HEK293 (cell line): ENCODE data around the gene ABCC12.

Source experiments
- CTCF ChIA-PET: fragments of 350-600 bp; formaldehyde crosslinking; extraction: SDS; loops from one replicate; lab custom pipeline; 2021; ENCODE audit warnings: antibody characterized with exemption; lab: Yijun Ruan, JAX
- POLR2A ChIA-PET: fragments of 300-600 bp; formaldehyde crosslinking; extraction: SDS; loops from one replicate; lab custom pipeline; 2020; ENCODE audit warnings: antibody characterized with exemption, inconsistent platforms; lab: Yijun Ruan, JAX
- H3K27ac ChIP-seq: fragments of 200-500 bp; sonication (Bioruptor generic); 2 replicates; pipeline ENCODE4 v1.5.1; 2014; ENCODE audit warnings: low read depth, low read length, control low read depth, inconsistent platforms; ENCODE audit errors: extremely low read depth
- H3K36me3 ChIP-seq, 2 experiments: fragments of 200-500 bp in 1 of 2; sonication (Bioruptor generic) in 1 of 2; 1 replicate in 1 of 2; 2 replicates in 1 of 2; pipeline ENCODE4 v1.5.1; 2014 to 2017; ENCODE audit warnings: inconsistent platforms in 2 of 2, low read length in 2 of 2; ENCODE audit not compliant: control insufficient read depth in 2 of 2, insufficient read depth in 1 of 2
- H3K4me1 ChIP-seq: fragments of 200-500 bp; sonication (Bioruptor generic); 2 replicates; pipeline ENCODE4 v1.5.1; 2014; ENCODE audit warnings: mild to moderate bottlenecking, low read length, inconsistent platforms; ENCODE audit not compliant: control insufficient read depth, insufficient read depth
- H3K4me3 ChIP-seq: 2 replicates; pipeline ENCODE4 v1.5.1; 2011; ENCODE audit warnings: low read depth, mild to moderate bottlenecking, control low read depth, low read length, moderate library complexity
- H3K9me3 ChIP-seq: fragments of 200-500 bp; sonication (Bioruptor generic); 2 replicates; pipeline ENCODE4 v1.5.1; 2014; ENCODE audit warnings: low read depth, low read length, inconsistent platforms; ENCODE audit not compliant: control insufficient read depth, insufficient read depth
- BCL11A ChIP-seq: fragments of 450-650 bp; formaldehyde crosslinking; IDR thresholded peaks from 2 replicates; pipeline ENCODE4 v1.5.1; 2016; ENCODE audit warnings: low read depth, missing biosample characterization, missing genetic modification characterization
- BCL11B ChIP-seq: fragments of 450-650 bp; formaldehyde crosslinking; IDR thresholded peaks from 2 replicates; pipeline ENCODE4 v1.5.1; 2016; ENCODE audit warnings: low read depth, missing biosample characterization, missing genetic modification characterization
- EGR2 ChIP-seq: fragments of 450-650 bp; formaldehyde crosslinking; IDR thresholded peaks from 2 replicates; pipeline ENCODE4 v1.5.1; 2016; ENCODE audit warnings: low read depth, missing biosample characterization, missing genetic modification characterization
- GLI2 ChIP-seq: fragments of 450-650 bp; formaldehyde crosslinking; IDR thresholded peaks from 2 replicates; pipeline ENCODE4; 2017; ENCODE audit warnings: missing biosample characterization, missing genetic modification characterization, low read depth, borderline replicate concordance
- KLF8 ChIP-seq: fragments of 450-650 bp; formaldehyde crosslinking; IDR thresholded peaks from 2 replicates; pipeline ENCODE4 v1.5.1; 2016; ENCODE audit warnings: missing biosample characterization, missing genetic modification characterization
- SETDB1 ChIP-seq: IDR thresholded peaks from one replicate; pipeline ENCODE4 v1.6.1; 2017; ENCODE audit warnings: mild to moderate bottlenecking, low read length, moderate library complexity, mixed read lengths; ENCODE audit not compliant: insufficient read length
- YY1 ChIP-seq: fragments of 450-650 bp; formaldehyde crosslinking; IDR thresholded peaks from 2 replicates; pipeline ENCODE4 v1.5.1; 2018; ENCODE audit warnings: missing biosample characterization, missing genetic modification characterization
- ZEB2 ChIP-seq: fragments of 450-650 bp; formaldehyde crosslinking; IDR thresholded peaks from 2 replicates; pipeline ENCODE4 v1.5.1; 2016; ENCODE audit warnings: missing biosample characterization, missing genetic modification characterization
- ZIC2 ChIP-seq: fragments of 450-650 bp; formaldehyde crosslinking; IDR thresholded peaks from 2 replicates; pipeline ENCODE4 v1.5.1; 2016; ENCODE audit warnings: missing biosample characterization, missing genetic modification characterization
- ZNF140 ChIP-seq: fragments of 450-650 bp; formaldehyde crosslinking; IDR thresholded peaks from 2 replicates; pipeline ENCODE4 v1.5.1; 2016; ENCODE audit warnings: missing biosample characterization, missing genetic modification characterization
- ZNF169 ChIP-seq: fragments of 450-650 bp; formaldehyde crosslinking; IDR thresholded peaks from 2 replicates; pipeline ENCODE4 v1.5.1; 2016; ENCODE audit warnings: missing biosample characterization, missing genetic modification characterization
- ZNF292 ChIP-seq: fragments of 450-650 bp; formaldehyde crosslinking; IDR thresholded peaks from 2 replicates; pipeline ENCODE4 v1.5.1; 2016; ENCODE audit warnings: low read depth, missing biosample characterization, missing genetic modification characterization, borderline replicate concordance
- ZNF558 ChIP-seq: fragments of 450-650 bp; formaldehyde crosslinking; IDR thresholded peaks from 2 replicates; pipeline ENCODE4 v1.5.1; 2016; ENCODE audit warnings: missing biosample characterization, missing genetic modification characterization
- ZNF658 ChIP-seq: fragments of 450-650 bp; formaldehyde crosslinking; IDR thresholded peaks from 2 replicates; pipeline ENCODE4; 2016; ENCODE audit warnings: missing biosample characterization, missing genetic modification characterization
- ZNF776 ChIP-seq: fragments of 450-650 bp; formaldehyde crosslinking; IDR thresholded peaks from 2 replicates; pipeline ENCODE4 v1.5.0; 2017; ENCODE audit warnings: missing biosample characterization, missing genetic modification characterization, borderline replicate concordance
- ZNF843 ChIP-seq: fragments of 450-650 bp; formaldehyde crosslinking; IDR thresholded peaks from 2 replicates; pipeline ENCODE4 v1.5.1; 2016; ENCODE audit warnings: missing biosample characterization, missing genetic modification characterization
- TF ChIP-seq, protein P1 (sequence below): fragments of 450-650 bp; formaldehyde crosslinking; IDR thresholded peaks from 2 replicates; pipeline ENCODE4 v1.5.1; 2016; ENCODE audit warnings: missing biosample characterization, missing genetic modification characterization
- TF ChIP-seq, protein P2 (sequence below): fragments of 450-650 bp; formaldehyde crosslinking; IDR thresholded peaks from 2 replicates; pipeline ENCODE4 v1.5.1; 2016; ENCODE audit warnings: missing biosample characterization, missing genetic modification characterization
- TF ChIP-seq, protein P3 (sequence below): fragments of 450-650 bp; formaldehyde crosslinking; IDR thresholded peaks from 2 replicates; pipeline ENCODE4 v1.5.1; 2016; ENCODE audit warnings: missing biosample characterization, missing genetic modification characterization
- TF ChIP-seq, protein P4 (sequence below): fragments of 450-650 bp; formaldehyde crosslinking; IDR thresholded peaks from 2 replicates; pipeline ENCODE4 v1.5.1; 2016; ENCODE audit warnings: missing biosample characterization, missing genetic modification characterization, low read depth
- TF ChIP-seq, protein P5 (sequence below): fragments of 450-650 bp; formaldehyde crosslinking; IDR thresholded peaks from 2 replicates; pipeline ENCODE4 v1.5.1; 2016; ENCODE audit warnings: missing biosample characterization, missing genetic modification characterization
- TF ChIP-seq, protein P6 (sequence below): fragments of 450-650 bp; formaldehyde crosslinking; IDR thresholded peaks from 2 replicates; pipeline ENCODE4 v1.5.1; 2017; ENCODE audit warnings: missing biosample characterization, missing genetic modification characterization
- TF ChIP-seq, protein P7 (sequence below): fragments of 450-650 bp; IDR thresholded peaks from 2 replicates; pipeline ENCODE4 v1.5.1; 2018; ENCODE audit warnings: missing biosample characterization, missing genetic modification characterization

The ABCC12 gene

DNA sequence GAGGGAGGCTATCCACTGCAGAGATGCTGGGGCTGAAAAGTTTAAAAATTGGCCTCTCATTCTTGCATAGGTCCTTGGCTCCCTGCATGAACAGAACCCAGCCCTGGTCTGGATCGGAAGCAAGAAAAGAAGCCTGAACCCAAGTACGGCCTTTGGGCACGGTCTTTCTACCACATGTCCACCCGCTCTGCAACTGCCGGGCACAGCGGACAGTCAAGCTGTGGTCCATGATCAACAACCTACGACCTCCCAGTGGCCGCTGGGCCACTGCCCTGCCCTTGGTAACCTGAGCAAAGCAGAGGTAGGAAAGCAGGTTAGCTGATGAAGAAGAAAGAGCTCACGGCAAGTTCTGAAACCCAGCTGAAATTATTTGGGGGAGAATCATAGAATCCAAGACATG lies 3.6 kb downstream of the ABCC12 start:
- CTCF ChIA-PET: interaction anchor here (0.6 to 1.1 kb wide), 3 partner anchors 12 to 118 kb away, joined by 4 read pairs; no protein-coding TSS in a partner anchor
- no peaks in the 10 kb centered on the region for H3K4me1 ChIP-seq
- no peak overlapping the region for H3K4me3 ChIP-seq
- POLR2A ChIA-PET: no interaction called here
- no peaks in the 10 kb centered on the region for H3K9me3 ChIP-seq
- TF ChIP-seq ZNF169: no peak
- TF ChIP-seq SETDB1: no peak
- TF ChIP-seq ZNF843: no peak
- no peak for TF ChIP-seq ZNF658 (tag by site-specific recombination)
- TF ChIP-seq KLF8: no peak
- TF ChIP-seq ZNF292 (tag by site-specific recombination): no peak
- TF ChIP-seq EGR2 (tag by site-specific recombination): no peak
- no peak for TF ChIP-seq ZNF140 (tag by site-specific recombination)
- TF ChIP-seq YY1 (tag by site-specific recombination): no peak
- TF ChIP-seq, protein P1, sequence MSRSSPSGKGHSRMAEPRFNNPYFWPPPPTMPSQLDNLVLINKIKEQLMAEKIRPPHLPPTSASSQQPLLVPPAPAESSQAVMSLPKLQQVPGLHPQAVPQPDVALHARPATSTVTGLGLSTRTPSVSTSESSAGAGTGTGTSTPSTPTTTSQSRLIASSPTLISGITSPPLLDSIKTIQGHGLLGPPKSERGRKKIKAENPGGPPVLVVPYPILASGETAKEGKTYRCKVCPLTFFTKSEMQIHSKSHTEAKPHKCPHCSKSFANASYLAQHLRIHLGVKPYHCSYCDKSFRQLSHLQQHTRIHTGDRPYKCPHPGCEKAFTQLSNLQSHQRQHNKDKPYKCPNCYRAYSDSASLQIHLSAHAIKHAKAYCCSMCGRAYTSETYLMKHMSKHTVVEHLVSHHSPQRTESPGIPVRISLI (tag by site-specific recombination): no peak
- TF ChIP-seq, all 188 proteins: peak for 0
- H3K27ac ChIP-seq: no peak overlapping the region
- H3K36me3 ChIP-seq: no peaks in the 10 kb centered on the region

DNA sequence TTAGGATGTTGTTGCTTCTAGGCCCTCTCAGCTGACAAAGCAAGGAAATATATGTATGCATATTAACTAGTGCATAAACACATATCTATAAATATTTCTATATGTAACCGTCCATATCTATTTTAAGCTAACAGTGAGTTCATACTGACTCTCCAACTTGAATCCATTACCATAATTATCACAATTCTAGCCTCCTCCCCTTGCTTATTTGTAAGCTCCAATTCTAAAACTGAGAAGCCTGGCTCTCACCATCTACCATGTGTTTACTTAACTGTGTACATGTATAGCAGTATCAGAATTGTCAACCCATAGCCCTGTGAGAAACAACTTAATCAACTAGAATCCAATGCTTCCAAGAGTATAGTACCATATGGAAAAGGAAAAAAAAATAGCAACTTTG lies 5.1 kb downstream of the ABCC12 start:
- ChIA-PET CTCF (interaction anchor here (0.7 kb wide), 1 partner anchor 14 kb away, joined by 4 read pairs; no protein-coding TSS in a partner anchor), POLR2A (no interaction called here)
- Histone ChIP-seq H3K36me3 (no peaks in the 10 kb centered on the region), H3K4me3 (no peak overlapping the region), H3K4me1 (no peaks in the 10 kb centered on the region), H3K27ac (no peak overlapping the region), H3K9me3 (no peaks in the 10 kb centered on the region)
- TF ChIP-seq ZIC2 (tag by site-specific recombination) (no peak), ZNF558 (tag by site-specific recombination) (no peak), GLI2 (tag by site-specific recombination) (no peak), BCL11B (tag by site-specific recombination) (no peak), ZEB2 (no peak), ZNF140 (tag by site-specific recombination) (no peak), SETDB1 (no peak), ZNF776 (tag by site-specific recombination) (no peak), BCL11A (tag by site-specific recombination) (no peak)
- TF ChIP-seq, protein P2, sequence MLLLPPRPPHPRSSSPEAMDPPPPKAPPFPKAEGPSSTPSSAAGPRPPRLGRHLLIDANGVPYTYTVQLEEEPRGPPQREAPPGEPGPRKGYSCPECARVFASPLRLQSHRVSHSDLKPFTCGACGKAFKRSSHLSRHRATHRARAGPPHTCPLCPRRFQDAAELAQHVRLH (tag by site-specific recombination): no peak
- TF ChIP-seq, protein P3, sequence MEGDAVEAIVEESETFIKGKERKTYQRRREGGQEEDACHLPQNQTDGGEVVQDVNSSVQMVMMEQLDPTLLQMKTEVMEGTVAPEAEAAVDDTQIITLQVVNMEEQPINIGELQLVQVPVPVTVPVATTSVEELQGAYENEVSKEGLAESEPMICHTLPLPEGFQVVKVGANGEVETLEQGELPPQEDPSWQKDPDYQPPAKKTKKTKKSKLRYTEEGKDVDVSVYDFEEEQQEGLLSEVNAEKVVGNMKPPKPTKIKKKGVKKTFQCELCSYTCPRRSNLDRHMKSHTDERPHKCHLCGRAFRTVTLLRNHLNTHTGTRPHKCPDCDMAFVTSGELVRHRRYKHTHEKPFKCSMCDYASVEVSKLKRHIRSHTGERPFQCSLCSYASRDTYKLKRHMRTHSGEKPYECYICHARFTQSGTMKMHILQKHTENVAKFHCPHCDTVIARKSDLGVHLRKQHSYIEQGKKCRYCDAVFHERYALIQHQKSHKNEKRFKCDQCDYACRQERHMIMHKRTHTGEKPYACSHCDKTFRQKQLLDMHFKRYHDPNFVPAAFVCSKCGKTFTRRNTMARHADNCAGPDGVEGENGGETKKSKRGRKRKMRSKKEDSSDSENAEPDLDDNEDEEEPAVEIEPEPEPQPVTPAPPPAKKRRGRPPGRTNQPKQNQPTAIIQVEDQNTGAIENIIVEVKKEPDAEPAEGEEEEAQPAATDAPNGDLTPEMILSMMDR (tag by site-specific recombination): no peak
- TF ChIP-seq, protein P4, sequence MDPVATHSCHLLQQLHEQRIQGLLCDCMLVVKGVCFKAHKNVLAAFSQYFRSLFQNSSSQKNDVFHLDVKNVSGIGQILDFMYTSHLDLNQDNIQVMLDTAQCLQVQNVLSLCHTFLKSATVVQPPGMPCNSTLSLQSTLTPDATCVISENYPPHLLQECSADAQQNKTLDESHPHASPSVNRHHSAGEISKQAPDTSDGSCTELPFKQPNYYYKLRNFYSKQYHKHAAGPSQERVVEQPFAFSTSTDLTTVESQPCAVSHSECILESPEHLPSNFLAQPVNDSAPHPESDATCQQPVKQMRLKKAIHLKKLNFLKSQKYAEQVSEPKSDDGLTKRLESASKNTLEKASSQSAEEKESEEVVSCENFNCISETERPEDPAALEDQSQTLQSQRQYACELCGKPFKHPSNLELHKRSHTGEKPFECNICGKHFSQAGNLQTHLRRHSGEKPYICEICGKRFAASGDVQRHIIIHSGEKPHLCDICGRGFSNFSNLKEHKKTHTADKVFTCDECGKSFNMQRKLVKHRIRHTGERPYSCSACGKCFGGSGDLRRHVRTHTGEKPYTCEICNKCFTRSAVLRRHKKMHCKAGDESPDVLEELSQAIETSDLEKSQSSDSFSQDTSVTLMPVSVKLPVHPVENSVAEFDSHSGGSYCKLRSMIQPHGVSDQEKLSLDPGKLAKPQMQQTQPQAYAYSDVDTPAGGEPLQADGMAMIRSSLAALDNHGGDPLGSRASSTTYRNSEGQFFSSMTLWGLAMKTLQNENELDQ (tag by site-specific recombination): no peak
- TF ChIP-seq, protein P5, sequence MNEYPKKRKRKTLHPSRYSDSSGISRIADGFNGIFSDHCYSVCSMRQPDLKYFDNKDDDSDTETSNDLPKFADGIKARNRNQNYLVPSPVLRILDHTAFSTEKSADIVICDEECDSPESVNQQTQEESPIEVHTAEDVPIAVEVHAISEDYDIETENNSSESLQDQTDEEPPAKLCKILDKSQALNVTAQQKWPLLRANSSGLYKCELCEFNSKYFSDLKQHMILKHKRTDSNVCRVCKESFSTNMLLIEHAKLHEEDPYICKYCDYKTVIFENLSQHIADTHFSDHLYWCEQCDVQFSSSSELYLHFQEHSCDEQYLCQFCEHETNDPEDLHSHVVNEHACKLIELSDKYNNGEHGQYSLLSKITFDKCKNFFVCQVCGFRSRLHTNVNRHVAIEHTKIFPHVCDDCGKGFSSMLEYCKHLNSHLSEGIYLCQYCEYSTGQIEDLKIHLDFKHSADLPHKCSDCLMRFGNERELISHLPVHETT (tag by site-specific recombination): no peak
- TF ChIP-seq, protein P6, sequence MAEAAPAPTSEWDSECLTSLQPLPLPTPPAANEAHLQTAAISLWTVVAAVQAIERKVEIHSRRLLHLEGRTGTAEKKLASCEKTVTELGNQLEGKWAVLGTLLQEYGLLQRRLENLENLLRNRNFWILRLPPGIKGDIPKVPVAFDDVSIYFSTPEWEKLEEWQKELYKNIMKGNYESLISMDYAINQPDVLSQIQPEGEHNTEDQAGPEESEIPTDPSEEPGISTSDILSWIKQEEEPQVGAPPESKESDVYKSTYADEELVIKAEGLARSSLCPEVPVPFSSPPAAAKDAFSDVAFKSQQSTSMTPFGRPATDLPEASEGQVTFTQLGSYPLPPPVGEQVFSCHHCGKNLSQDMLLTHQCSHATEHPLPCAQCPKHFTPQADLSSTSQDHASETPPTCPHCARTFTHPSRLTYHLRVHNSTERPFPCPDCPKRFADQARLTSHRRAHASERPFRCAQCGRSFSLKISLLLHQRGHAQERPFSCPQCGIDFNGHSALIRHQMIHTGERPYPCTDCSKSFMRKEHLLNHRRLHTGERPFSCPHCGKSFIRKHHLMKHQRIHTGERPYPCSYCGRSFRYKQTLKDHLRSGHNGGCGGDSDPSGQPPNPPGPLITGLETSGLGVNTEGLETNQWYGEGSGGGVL (tag by site-specific recombination): no peak
- TF ChIP-seq, protein P7, sequence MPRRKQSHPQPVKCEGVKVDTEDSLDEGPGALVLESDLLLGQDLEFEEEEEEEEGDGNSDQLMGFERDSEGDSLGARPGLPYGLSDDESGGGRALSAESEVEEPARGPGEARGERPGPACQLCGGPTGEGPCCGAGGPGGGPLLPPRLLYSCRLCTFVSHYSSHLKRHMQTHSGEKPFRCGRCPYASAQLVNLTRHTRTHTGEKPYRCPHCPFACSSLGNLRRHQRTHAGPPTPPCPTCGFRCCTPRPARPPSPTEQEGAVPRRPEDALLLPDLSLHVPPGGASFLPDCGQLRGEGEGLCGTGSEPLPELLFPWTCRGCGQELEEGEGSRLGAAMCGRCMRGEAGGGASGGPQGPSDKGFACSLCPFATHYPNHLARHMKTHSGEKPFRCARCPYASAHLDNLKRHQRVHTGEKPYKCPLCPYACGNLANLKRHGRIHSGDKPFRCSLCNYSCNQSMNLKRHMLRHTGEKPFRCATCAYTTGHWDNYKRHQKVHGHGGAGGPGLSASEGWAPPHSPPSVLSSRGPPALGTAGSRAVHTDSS (tag by site-specific recombination): no peak
